Endometrium (tissue), 2 donors: ENCODE results near the gene ZCWPW1.
"Not testable (repeated sequence)": the region's sequence is repeated elsewhere in the genome, so short reads cannot be mapped to it uniquely, and the experiment has no call there.

Experiments used
- FAIRE-seq: peaks from 2 replicates; lab custom pipeline; 2012; peaks lifted over from hg19 to GRCh38; lab: Jason Lieb, UNC
- donor health status: control.
- donor health status: control.

ZCWPW1 gene

GRCh38 chr7:100373261-100373831, 55.2 kb downstream of the ZCWPW1 start, which contains the start of gene PILRA:
PILRA (plus strand) TSS chr7:100373487; CDS start chr7:100373657, 170 bp downstream.
- no peak for FAIRE-seq

DNA sequence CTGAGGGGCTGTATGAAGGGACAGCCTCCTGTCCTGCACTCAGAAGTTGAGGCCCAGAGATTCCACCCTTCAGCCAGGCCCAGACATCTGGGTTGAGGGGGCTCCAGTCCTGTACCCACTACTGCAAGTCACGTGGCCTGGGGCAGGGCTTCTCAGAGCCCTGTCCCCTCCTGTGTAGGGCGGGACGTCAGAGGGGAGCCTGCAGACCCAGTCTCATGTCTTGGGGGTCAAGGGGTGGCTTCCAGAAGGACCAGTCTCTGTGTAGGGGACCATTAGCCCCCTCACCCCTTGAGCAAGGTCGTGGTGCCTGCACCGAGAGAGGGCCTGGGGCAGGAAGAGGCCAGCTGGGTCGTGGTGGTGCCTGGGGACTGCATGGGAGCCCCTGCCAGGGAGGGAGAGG, 55.8 kb downstream of the ZCWPW1 start:
- FAIRE-seq: no peak

- FAIRE-seq: no peak
These were observed 56.2 kb downstream of the ZCWPW1 start for GRCh38 chr7:100372256-100372655.

DNA sequence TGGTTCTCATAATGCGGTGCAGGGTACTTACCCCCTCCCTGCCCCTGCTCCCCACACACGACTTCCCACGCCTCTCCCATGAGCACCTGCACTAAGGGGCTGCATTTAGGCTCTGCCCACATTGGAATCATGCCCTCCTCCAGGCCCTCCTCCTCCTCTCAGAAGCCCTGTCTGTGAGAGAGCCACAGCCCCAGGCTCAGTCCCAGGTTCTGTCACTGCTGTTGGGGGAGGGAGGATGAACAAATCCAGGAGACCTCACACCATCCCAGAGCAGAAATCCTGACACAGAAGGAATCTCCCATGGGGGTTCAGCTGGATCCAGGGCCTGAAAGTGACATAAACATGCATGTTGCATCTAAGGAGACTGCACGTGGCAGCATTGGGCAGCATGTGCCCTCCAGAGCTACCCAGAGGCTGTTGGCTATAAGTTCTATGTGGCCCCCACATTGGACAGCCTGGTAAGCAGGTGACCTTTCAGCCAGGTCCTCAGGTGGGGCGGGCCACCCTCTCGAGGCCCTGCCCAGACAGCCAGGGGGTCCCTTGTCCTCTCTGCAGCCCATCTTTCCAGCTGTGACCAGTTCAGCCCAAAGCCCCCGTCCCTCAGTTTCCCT, 56.8 kb downstream of the ZCWPW1 start:
- FAIRE-seq: no peak

GRCh38 chr7:100370746-100371145, 57.8 kb downstream of the ZCWPW1 start:
- FAIRE-seq: no peak

DNA sequence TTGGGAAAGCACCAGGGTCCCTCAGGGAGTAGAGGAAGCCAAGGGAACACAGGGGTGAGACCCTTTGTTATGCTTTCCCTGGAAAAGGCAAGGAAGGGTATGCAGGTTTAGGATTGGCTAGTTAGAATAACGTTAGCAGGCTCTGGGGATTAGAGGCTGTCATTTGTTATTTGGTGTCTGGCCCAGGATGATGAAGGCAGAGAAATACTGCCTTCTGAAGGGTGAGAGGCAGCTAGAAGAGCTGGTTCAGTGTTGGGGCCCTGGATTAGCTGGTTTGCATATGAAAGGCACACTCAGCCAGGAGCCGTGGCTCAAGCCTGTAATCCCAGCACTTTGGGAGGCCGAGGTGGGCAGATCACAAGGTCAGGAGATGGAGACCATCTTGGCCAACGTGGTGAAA, 58.2 kb downstream of the ZCWPW1 start:
- FAIRE-seq: no peak

DNA sequence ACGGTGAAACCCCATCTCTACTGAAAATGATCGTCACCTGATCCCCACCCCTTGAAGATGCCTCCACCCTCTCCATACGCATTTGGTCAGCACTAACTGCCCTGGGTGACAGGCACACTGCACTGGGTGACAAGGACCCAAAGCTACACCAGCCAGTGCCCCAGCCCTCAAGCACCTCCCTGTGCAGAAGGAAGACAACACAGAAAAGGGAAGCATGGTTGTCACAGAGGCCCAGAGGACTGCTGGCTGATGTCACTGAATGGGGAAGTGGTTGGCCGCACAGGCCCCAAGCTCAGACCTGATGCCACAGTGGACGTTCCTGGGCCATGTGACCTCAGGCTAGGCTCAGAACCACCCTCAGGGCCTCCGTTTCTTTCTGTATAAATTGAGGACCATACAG, 59.4 kb downstream of the ZCWPW1 start:
- FAIRE-seq: no peak

- FAIRE-seq: no peak
These were observed 60.6 kb downstream of the ZCWPW1 start for GRCh38 chr7:100367676-100368613.

DNA sequence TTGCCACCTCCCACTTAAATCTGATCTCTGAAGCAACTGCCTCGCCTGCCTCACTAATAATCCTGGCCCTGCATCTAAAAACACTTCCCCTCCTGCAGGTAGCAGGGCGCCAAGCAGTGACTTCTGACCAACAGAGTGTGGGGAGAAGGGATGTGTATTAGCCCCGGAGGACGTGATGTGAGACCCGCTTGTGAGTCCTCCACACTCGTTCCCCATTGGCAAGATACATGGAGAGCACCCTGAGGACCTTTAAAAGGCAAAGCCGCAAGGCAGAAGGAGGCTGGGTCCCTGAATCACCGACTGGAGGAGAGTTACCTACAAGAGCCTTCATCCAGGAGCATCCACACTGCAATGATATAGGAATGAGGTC, 61.3 kb downstream of the ZCWPW1 start:
- no peak for FAIRE-seq

GRCh38 chr7:100366411-100367250, 61.9 kb downstream of the ZCWPW1 start:
- FAIRE-seq: no peak

- FAIRE-seq: not testable (repeated sequence)
These were observed 62.5 kb downstream of the ZCWPW1 start for GRCh38 chr7:100365998-100366367.

DNA sequence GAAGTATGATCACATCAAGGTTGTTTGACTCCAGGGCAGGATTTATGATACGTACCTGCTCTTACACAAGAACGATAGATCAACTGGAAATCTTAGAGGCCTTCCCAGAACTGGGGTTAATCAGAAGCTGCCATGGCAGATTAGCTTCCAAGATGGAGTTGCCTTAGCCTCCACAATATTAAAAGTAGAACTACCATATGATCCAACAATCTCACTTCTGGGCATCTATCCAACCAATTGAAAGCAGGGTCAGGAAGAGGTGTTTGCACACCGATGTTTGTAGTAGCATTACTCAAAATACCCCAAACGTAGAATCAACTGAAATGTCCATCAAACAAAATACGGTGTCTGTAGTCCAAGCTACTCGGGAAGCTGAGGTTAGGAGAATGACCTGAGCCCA, 64.0 kb downstream of the ZCWPW1 start:
- no peak for FAIRE-seq

GRCh38 chr7:100363797-100364196, 64.7 kb downstream of the ZCWPW1 start:
- FAIRE-seq: not testable (repeated sequence)

DNA sequence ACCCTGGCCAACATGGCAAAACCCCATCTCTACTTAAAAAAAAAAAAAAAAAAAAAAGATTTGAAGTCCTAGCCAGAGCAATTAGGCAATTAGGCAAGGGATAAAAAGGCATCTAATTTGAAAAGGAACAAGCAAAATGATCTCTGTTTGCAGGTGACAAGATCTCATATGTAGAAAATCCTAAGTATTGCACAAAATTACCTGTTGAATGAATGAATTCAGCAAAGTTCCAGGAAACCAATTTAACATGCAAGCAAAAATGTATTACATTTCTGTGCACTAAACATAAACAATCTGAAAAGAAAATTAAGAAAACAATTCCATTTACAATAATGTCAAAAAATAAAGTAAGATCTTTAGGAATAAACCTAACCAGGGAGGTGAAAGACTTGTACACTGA, 65.4 kb downstream of the ZCWPW1 start:
- FAIRE-seq: no peak

GRCh38 chr7:100360135-100360854, 68.2 kb downstream of the ZCWPW1 start:
- FAIRE-seq: no peak

DNA sequence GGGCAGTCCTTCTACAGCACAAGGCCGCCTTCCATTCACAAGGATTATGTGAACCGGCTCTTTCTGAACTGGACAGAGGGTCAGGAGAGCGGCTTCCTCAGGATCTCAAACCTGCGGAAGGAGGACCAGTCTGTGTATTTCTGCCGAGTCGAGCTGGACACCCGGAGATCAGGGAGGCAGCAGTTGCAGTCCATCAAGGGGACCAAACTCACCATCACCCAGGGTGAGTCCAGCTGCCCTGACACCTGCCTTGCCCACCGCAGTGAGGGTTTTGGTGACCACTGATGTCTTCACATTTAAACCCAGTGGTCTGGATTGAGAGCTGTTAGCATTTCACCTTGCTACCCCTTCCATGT, 69.7 kb downstream of the ZCWPW1 start:
- FAIRE-seq: no peak

- FAIRE-seq: no peak
These were observed 70.3 kb downstream of the ZCWPW1 start, which contains the start of gene PILRB for GRCh38 chr7:100358027-100358856. PILRB (plus strand) TSS chr7:100358117; CDS start chr7:100358303, 186 bp downstream.

- FAIRE-seq: no peak
These were observed 71.4 kb downstream of the ZCWPW1 start for GRCh38 chr7:100357131-100357561.

GRCh38 chr7:100356416-100357068, 72.0 kb downstream of the ZCWPW1 start:
- FAIRE-seq: no peak
